Kidney capillary endothelial cell (primary cell): ENCODE measurements around the gene KIRREL3.

Source experiments
- DNase-seq: peaks from one replicate; pipeline ENCODE4 v3.0.0-alpha.2; 2018; ENCODE audit warnings: low spot score

KIRREL3 gene

DNA sequence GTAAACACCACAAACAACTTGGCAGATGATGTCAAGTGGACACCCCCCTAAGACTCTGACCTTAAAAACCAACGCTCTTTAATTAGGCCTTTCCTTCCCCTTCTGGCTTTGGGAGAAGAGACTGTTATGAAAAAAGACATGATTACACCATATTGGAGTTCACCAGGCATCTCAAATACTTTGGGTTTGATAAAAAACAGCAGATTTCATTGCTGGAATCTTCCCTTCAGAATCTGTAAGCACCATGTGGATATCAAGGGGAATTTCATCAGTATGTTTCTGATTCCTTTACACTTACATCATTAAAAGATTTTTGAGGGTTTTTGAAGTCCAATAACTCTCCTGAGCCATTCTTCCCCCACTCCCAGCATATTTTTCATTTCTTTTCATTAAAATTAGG is 85.6 kb downstream of the KIRREL3 start:
- no peak for DNase-seq

DNA sequence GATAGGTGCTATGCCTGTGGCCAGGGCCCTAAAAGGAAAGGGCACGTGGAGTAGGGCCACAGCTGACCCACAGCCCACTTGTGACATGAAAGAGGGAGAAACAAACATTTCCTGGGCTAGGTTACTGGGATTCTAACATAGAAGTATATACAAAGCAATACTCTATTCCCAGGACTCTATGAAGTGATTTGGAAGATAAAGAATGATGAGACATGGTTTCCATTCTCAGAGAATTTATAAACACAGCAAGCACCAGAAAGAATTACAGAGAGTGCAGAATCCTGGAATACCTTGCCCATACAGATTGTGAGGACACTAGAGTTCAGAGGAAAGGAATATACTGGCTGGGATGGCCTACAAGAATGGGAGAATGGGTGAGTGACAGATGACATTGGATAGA is 86.4 kb downstream of the KIRREL3 start:
- no peak for DNase-seq

DNA sequence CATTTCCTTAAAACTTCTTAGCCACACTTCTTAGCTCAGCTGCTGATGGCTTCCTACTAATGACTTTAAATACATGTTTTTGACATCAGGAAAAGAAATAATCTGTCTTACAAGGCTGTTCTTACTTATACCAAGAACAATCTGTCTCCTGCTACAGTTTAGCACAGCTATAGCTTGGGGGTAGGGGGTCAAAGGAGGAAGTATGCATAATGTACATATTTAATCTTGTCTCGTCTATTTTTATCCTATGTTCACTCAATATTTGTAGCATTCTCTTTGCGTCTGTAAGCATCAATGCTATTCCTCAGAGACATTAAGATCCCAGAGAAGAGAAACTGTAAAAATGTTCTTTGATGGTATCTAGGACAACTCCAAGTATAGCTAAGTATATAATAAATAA is 96.0 kb downstream of the KIRREL3 start:
- no peak for DNase-seq

- DNase-seq, result no peak
Measured at GRCh38 chr11:126901783-126902182, 98.8 kb downstream of the KIRREL3 start.

DNA sequence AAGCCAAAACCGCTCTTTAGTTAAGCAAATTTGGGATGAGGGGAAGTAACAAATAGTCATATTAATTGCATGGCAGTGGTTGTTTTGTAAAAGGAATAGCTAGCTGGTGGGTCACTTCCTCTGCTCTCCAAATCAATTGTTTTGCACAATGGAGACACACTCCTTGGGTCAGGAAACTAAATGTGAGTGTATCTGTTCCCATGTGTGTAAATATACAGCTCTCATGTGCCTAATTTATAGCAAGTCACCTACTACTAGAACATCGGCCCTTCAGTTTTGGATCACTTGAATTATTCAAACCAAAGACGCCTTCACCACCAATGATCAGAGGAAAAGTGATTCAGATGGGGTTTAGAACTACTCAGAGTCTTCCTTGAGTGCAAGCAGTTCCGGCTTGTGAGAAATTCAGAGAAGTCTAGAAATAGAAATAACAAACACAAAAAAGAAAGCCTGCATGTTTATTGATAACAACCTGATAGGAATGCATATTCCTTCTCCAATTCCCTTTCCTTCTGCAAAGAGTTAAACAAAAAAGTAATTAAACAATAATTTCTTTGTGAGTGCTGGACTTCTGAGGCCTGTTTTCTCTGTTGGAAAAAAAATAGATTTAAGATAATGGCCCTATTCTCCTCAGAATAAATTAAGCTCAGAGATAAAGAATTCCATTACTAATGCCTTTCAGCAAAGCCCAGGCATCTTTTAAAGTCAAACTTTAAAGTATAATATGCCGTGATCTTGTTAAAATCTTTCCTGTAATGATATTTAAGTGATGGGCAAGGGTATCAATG is 100.4 kb downstream of the KIRREL3 start:
- DNase-seq, result peak; percentile 93

DNA sequence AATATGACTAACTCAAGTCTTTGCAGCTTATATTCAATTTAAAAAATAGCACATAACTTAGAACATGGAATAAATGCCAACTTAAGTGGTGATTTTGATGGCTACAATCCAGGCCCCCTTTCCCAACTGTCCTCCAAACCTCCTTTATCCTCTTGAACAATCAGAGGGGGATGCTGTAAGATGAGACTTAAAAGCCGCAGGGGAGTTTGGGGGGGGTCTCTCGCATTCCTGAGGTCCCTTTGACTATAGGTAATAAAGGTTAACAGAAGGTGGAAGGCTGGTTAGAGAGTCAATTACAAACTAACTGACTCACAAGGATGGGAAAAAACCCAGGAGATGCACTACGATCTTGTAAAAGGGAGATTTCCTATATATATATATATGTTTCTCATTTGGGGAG is 101.8 kb downstream of the KIRREL3 start:
- DNase-seq, result no peak

DNA sequence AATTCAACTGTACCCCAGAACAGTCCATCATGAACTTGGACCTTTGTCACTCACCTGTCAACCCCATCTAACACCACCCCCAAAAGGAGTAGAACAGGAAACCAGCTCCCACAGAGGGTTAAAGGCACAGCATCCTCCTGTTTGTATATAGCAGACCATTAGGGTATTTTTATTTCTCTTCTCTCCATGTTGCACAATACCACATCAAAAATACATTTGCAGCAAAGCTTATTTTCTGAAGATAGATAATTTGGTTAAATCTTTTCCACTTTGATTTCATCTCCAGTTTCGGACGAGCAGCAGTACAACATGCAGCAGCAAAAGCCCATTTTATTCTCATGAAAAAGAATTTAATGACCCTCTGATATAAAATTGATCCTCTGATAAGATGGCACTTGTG is 103.1 kb downstream of the KIRREL3 start:
- no peak for DNase-seq

DNA sequence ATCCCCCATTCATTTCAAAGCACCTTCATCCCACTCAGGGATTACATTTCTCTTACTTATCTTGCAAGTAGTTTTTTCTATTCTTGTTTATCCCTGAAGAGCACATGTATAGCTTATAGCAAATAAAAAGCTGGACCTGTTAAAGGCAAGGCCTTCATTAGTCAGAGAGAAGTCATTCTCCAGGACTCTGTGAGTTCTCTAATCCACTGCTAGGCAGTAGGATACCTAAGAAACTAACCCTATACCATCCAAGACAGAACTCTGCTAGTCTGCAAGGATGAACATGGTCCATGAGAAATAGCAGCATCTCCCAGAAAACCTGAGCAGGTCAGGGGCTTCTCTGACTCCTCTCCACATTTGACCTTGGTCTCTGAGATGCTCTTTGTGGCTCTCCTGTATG is 104.5 kb downstream of the KIRREL3 start:
- DNase-seq, result no peak

GRCh38 chr11:126893796-126894195 is 106.8 kb downstream of the KIRREL3 start:
- no peak for DNase-seq

DNA sequence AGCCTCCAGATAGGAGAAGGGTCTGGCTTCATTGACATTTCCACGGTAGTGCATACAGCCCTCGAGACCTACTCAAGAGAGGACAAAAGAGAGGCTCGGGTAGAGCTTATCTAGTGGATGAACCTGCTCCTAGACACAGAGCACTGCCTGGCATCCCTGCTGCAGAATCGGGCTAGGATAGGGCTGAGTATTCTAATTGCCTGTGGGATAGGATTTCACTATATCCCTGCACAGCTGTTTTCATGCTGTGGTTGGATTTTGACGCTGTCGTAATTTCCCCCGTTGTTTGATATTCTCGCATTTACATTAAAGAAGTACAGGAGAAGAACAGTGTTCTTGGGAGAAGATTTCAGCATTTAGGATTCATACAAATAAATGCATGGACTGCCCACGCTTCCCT is 107.8 kb downstream of the KIRREL3 start:
- no peak for DNase-seq

- peak; percentile 51 for DNase-seq
Measured at GRCh38 chr11:126891556-126892217, 108.9 kb downstream of the KIRREL3 start.

GRCh38 chr11:126890561-126890960 is 110.0 kb downstream of the KIRREL3 start:
- DNase-seq, result no peak

- no peak for DNase-seq
Measured at GRCh38 chr11:126888115-126888712, 112.4 kb downstream of the KIRREL3 start.

DNA sequence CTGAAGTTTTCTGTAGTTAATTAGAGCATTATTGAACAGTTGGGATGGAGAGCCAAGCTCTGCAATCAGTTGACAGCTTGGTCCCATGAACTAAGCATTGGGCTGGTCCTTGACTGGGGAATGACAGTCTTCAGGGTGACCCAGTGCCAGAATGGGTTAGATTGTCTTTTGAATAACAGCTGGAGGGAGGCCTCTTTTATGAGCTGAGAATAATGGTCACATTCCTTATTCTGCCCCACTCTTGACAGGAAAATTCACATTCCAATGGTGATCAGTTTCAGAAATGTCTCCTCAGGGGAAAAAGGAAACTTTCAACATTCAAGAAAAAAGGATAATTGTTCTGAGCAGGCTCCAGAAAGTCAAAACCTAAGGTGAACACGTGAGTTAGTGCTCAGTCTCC is 113.9 kb downstream of the KIRREL3 start:
- DNase-seq, result no peak

DNA sequence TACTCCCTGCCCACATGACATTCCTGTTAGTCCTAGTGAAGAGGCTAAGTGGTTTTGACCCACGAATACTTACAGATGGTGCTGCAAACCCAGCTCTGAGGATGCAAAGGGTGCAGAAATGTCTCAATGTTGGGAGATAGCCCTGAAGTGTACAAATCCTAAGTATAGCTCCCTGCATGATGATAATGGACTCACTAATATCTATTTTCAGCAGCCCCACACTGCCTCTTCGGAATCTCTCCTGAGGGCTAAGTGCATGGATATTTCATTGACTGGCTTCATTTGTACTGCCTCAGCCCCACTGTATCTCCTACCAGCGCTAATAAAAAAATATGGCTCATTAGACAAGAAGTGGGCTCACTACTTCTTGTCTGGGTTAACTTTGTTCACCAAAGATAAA is 114.5 kb downstream of the KIRREL3 start:
- no peak for DNase-seq

GRCh38 chr11:126884594-126884993 is 116.0 kb downstream of the KIRREL3 start:
- no peak for DNase-seq

DNA sequence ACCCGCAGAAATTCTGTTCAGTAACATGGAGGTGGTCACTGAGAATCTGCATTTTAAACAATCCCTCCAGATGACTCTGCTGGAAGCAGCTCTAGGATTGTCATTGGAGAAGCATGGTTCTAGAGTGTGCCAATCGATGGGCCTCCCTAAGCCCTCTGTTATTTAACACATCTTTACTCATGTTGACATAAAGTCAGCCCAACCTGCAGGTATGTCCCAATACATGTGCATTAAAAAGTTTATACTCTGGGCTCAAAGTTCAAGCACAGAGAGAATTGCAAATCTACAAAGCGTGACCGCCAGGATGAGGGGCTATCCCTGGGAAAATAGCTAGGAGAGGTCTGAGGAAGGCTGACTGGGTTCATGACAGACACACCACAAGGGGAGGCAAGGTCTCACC is 116.4 kb downstream of the KIRREL3 start:
- no peak for DNase-seq

- no peak for DNase-seq
Measured at GRCh38 chr11:126880872-126881271, 119.7 kb downstream of the KIRREL3 start.

DNA sequence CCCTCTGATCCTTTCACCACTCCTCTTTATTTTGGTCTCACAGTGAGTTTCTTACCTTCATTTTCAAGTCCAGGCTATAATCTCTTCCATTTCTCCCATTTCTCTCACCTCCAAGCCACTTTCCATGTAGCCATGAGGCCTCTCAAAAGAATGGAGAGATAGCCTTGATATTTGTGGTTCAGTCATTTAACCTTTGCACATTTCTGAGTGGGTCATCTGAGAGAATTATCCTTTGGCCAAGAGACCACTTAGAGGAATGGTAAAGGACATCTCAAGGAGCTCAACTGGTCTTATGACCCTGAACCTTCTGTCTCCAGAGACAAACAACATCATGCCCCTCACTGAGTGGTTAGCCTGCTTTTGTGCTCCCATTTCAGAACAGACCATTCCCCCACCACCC is 121.1 kb downstream of the KIRREL3 start:
- no peak for DNase-seq

DNA sequence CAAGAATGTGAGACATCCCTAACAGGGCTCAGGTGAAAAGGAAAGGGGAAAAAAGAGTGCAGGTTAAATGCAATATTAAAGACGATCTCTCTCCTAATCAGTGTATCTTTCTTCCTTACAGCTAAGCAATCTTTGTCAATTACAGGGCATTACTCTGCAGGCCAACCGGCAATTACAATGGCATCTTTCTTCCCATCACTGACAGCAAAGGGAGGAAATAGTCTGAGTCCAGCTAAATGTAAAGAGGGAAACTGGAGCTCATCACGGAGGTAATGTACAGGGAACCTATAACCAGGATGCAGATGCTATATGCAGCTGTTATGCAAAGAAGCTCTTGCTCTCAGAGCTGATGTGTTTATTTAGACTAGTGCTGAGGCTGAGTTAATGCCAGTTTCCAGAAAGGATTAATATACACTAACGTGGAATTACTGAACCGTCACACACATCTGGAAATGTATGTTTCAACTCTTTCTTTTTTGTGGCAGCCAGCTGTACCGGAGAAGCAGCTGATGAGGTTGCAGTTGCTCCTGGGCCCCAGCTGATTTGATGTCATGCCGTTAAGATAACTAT is 121.6 kb downstream of the KIRREL3 start:
- DNase-seq, result no peak

GRCh38 chr11:126874831-126875230 is 125.7 kb downstream of the KIRREL3 start:
- DNase-seq, result no peak

DNA sequence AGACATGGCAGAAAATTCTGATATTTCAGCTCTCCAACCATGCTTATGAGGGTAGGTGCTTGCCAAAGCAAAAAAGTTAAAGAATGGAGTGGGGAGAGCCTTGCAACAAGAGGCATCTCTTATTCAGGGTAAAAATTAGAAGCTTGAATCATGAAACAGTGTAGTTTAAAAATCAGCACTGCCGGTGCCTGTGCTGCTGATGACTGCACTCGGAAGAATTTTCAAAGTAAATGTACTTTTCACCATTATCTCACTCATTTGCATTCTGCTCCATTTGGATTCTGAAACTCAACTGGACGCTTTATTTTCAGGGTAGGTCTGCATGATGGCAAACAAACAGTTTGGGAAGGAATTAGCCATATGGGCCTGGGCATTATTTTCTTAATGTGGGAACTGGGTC is 126.3 kb downstream of the KIRREL3 start:
- DNase-seq, result no peak

DNA sequence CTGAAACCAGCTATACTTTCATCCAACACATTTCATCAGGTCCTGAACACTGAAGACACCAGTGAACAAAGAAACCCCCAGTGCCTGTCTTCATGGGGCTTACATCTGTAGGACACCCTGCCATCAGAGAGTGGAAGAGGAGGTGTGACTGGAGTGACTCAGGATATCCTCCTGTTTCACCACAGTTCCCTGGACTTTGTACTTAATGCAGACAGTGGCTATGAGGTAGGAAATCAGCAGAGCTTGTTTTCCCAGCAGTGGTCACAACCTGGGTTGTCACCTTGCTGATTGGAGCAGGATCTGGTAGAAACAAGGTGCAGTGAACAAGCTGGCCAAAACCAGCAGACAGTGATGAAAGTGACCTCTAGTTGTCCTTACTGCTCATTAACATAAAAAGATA is 128.8 kb downstream of the KIRREL3 start:
- DNase-seq, result no peak
